ENCODE measurements around the gene PLLP.

- TF ChIP-seq CTCF (conservative IDR thresholded peaks at IDR 0.05; ENCODE audit: low read depth in 2 of 2) (no peak), EZH2 (IDR thresholded peaks at IDR 0.05; ENCODE audit: low read depth, unreplicated experiment) (no peak), POLR2AphosphoS5 (IDR thresholded peaks at IDR 0.05; ENCODE audit: low read depth) (no peak)
Measured at GRCh38 chr16:57229079-57229478, 55.4 kb downstream of the PLLP start.

All from GM23338 (cell line).